ENCODE results near the gene ZNF771. TPM values are rescaled to one million over a fixed set of nuclear protein-coding genes. Genes with fewer than 3 reads are reported as not detected.
A peak's percentile ranks its signal among the peaks of the same experiment; 100 is the strongest.

ZNF771 gene
- total RNA-seq, 1 donor from 2014 or later, result 4.4 TPM

DNA sequence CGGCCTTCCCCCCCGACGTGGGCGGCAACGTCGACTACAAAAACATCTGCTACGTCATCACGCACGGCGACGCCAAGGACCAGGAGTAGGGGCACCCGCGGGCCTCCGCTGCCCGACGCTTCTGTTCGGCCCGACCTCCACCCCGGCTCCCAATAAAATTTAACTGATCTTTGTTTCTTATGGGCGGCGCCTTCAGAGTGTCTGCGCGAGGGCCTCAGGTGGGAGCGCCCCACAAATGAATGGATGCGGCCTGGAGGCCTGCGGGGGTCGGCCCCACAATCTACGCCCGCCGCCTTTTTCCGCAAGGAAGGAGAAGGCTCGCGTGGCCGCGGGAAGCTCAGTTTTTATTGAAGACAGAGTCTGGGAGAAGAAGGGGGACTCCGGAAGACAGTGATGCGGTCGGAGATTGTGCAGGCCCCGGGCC is 29.6 kb upstream of the ZNF771 start:
- intact Hi-C loops (cut with micrococcal nuclease), result loop anchor here (1.0 to 10.0 kb wide), 10 partner anchors 8 to 783 kb away; partner anchors contain the start of genes CD2BP2, FBRS, PRR14 and TBC1D10B
- Mint-ChIP-seq H3K27me3 (no peaks in the 10 kb centered on the region), H3K4me3 (peak overlapping the region; percentile 92), H3K9me3 (no peaks in the 10 kb centered on the region), H3K4me1 (peaks cover 57% of the 10 kb centered on the region), H3K36me3 (ENCODE audit: low read depth) (peaks cover 13% of the 10 kb centered on the region), H3K27ac (peak overlapping the region; percentile 100)
- peak; percentile 47 for ATAC-seq (ENCODE audit: low read depth)
- DNase-seq, result peak; percentile 82
- ChIA-PET CTCF (no interaction called here), POLR2A (interaction anchor here (0.6 to 4.4 kb wide), 25 partner anchors 9 to 725 kb away, joined by 3 to 33 read pairs (median 7); partner anchors contain the start of genes ALDOA, CD2BP2, CORO1A and FBRS)
- TF ChIP-seq, protein P1, sequence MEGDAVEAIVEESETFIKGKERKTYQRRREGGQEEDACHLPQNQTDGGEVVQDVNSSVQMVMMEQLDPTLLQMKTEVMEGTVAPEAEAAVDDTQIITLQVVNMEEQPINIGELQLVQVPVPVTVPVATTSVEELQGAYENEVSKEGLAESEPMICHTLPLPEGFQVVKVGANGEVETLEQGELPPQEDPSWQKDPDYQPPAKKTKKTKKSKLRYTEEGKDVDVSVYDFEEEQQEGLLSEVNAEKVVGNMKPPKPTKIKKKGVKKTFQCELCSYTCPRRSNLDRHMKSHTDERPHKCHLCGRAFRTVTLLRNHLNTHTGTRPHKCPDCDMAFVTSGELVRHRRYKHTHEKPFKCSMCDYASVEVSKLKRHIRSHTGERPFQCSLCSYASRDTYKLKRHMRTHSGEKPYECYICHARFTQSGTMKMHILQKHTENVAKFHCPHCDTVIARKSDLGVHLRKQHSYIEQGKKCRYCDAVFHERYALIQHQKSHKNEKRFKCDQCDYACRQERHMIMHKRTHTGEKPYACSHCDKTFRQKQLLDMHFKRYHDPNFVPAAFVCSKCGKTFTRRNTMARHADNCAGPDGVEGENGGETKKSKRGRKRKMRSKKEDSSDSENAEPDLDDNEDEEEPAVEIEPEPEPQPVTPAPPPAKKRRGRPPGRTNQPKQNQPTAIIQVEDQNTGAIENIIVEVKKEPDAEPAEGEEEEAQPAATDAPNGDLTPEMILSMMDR (IDR thresholded peaks at IDR 0.05), result no peak

DNA sequence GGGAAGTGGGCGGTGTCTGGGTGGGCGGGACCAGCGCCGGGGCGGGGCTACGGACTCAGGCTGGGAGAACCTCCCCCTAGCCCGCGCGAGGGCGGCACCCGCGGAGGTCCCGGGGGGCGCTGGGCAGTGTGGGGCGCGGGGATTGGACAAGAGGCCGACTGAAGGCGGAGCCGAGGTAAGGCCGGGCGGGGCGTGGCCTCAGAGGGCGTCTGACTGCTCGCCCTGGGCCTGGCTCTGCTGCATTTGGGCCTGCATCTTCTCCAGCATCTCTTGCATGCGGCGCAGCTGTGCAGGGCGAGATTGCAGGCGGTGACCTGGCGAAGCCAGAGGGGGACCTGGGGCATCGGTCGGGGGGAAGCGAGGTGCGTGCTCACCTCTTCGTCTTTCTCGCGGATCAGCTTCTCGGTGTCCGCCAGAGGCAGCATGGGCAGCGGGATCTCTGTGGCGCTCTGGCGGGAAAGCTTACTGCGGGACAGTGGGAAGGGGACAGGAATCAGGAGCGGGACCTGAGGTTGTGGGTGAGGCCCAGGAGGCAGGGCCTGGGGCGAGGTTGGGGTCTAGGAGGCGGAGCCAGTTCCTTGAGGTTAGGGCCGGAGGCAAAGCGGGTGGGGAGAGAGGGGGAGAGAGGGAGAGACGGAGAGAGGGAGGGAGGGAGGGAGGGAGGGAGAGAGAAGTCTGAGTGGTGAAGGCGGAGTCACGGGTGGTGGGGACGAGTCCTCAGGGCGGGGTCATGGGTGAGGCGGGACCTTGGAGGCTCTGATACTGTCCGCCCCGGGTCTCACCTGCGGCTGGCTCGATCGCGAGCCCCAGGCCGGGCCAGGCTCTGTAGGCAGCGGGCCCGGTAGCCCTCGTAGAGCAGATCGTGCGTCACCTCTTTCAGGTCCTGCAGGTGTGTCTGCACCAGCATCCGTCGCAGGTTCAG is 28.9 kb upstream of the ZNF771 start:
- Mint-ChIP-seq H3K4me1 (peaks cover 62% of the 10 kb centered on the region), H3K27ac (peak overlapping the region; percentile 100), H3K9me3 (no peaks in the 10 kb centered on the region), H3K4me3 (peak overlapping the region; percentile 92), H3K36me3 (ENCODE audit: low read depth) (peaks cover 13% of the 10 kb centered on the region), H3K27me3 (no peaks in the 10 kb centered on the region)
- intact Hi-C loops (cut with micrococcal nuclease), result loop anchor here (1.0 to 10.0 kb wide), 9 partner anchors 8 to 784 kb away; partner anchors contain the start of genes CD2BP2, FBRS, PRR14 and TBC1D10B
- ChIA-PET CTCF (no interaction called here), POLR2A (interaction anchor here (0.6 to 4.4 kb wide), 27 partner anchors 7 to 725 kb away, joined by 3 to 33 read pairs (median 7); partner anchors contain the start of genes ALDOA, CD2BP2, CORO1A and FBRS)
- TF ChIP-seq, protein P1 (IDR thresholded peaks at IDR 0.05), result no peak
- peak; percentile 99 for DNase-seq
- ATAC-seq (ENCODE audit: low read depth), result peak; percentile 88

DNA sequence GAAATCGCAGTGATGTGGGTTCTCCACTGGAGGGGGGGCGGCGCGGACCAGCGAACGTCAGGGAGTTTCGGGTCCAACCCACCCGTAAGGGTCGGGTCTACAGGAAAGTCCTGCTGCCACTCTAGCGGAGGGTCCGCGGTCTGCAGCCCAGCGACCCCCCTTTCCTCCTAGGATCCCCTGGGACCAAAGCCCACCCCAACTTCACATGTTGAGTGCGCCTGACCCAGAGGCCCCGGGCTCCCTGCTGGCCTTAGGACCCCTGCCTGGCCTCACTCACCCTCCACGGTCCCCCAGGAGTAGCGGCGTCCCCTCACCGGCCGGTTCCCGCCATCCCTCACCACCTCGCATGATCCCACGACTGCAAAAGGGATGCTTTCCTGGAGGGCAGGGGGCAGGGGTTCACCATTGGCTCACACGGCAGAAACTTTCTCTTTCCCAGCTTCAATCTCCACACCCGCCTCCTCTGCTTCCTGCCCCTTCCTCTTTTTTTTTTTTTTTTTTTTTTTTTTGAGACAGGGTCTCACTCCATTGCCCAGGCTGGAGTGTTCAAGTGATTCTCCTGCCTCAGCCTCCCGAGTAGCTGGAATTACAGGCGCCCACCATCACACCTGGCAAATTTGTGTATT is 28.1 kb upstream of the ZNF771 start:
- ATAC-seq (ENCODE audit: low read depth), result no peak
- POLR2A ChIA-PET, result interaction anchor here (0.9 to 4.4 kb wide), 8 partner anchors 8 to 231 kb away, joined by 5 to 33 read pairs (median 9); partner anchors contain the start of genes CD2BP2, TBC1D10B, ZNF48 and ZNF689

DNA sequence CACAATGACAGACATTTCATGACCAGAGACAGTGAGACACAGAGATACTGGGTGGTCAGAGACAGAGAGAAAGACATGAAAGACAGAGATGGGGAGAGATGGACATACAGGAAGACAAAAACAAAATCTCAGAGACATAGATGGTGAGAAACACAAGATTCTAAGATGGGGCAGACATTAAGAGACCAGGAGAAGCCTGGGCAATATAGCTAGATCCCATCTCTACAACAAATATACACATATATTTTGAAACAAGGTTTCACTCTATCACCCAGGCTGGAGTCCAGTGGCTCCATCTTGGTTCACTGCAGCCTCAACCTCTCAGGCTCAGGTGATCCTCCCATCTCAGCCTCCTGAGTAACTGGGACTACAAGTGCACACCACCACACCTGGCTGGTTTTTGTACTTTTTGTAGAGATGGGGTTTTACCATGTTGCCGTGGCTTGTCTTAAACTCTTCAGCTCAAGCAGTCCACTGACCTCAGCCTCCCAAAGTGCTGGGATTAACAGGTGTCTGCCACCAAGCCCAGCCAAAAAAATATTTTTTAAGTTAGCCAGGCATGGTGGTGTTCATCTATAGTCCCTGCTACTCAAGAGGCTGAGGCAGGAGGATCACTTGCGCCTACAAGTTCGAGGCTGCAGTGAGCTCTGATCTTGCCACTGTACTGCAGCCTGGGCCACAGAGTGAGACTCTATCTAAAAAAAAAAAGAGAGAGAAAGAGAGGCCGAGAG is 27.2 kb upstream of the ZNF771 start:
- no peak for ATAC-seq (ENCODE audit: low read depth)
- no peaks in the 10 kb centered on the region for H3K27me3 Mint-ChIP-seq
- H3K4me1 Mint-ChIP-seq, result peaks cover 65% of the 10 kb centered on the region
- H3K27ac Mint-ChIP-seq, result peak overlapping the region; percentile 100
- ChIA-PET POLR2A (interaction anchor here (1.1 to 5.6 kb wide), 6 partner anchors 9 to 368 kb away, joined by 3 to 56 read pairs (median 22); partner anchors contain the start of genes CD2BP2, PHKG2, TBC1D10B and ZNF48), CTCF (no interaction called here)
- H3K4me3 Mint-ChIP-seq, result peak overlapping the region; percentile 54
- DNase-seq, result no peak
- no peaks in the 10 kb centered on the region for H3K9me3 Mint-ChIP-seq
- TF ChIP-seq, protein P1 (IDR thresholded peaks at IDR 0.05), result no peak
- peaks cover 13% of the 10 kb centered on the region for H3K36me3 Mint-ChIP-seq (ENCODE audit: low read depth)
- intact Hi-C loops (cut with micrococcal nuclease), result no loop called here

More for the DNA sequence above, 28.1 kb upstream of the ZNF771 start:
- intact Hi-C loops (cut with micrococcal nuclease), result loop anchor here (2.0 to 10.0 kb wide), 3 partner anchors 24 to 784 kb away; partner anchors contain the start of genes CD2BP2 and PRR14
- Mint-ChIP-seq H3K4me1 (peaks cover 65% of the 10 kb centered on the region), H3K4me3 (peak overlapping the region; percentile 92), H3K9me3 (no peaks in the 10 kb centered on the region), H3K27me3 (no peaks in the 10 kb centered on the region), H3K36me3 (ENCODE audit: low read depth) (peaks cover 13% of the 10 kb centered on the region), H3K27ac (peak overlapping the region; percentile 100)
- DNase-seq, result no peak
- CTCF ChIA-PET, result no interaction called here
- TF ChIP-seq, protein P1 (IDR thresholded peaks at IDR 0.05), result no peak

Measured in activated B cell treated with CpG ODN at 0.5 μM for 24 hours (primary cell).